ENCODE data around the gene HMX3.

The HMX3 gene

DNA sequence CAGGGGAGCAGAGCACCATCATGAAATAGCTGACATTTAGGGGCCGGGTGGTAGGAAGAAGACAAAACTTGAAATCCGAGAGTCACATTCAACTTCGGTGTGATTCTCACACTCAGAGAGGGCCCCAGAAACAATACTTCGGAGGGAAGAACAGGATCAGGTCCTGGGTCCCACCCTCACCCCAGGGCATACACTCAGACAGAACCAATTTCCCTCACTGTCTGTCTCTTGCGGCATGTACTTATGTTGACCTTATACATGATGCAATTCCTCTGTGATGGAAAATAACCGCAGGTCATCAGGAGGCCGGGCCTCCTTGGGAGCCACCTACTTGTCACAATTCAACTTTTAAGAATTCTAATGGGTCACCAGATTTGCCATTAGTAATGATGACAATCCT, 26.3 kb upstream of the HMX3 start:
- Histone ChIP-seq H3K27ac (no peak overlapping the region), H3K4me3 (IDR thresholded peaks at IDR 0.05; ENCODE audit: insufficient read depth, low read depth, low read length) (no peak overlapping the region), H3K79me2 (ENCODE audit: insufficient read depth, low read depth) (no peaks in the 10 kb centered on the region), H3K9ac (no peak overlapping the region), H3K27me3 (ENCODE audit: insufficient read depth, low read depth) (no peaks in the 10 kb centered on the region), H3K4me2 (no peak overlapping the region), H3K4me1 (ENCODE audit: low read depth, poor library complexity, severe bottlenecking) (no peaks in the 10 kb centered on the region), H2AFZ (ENCODE audit: low read depth) (no peak overlapping the region), H4K20me1 (ENCODE audit: insufficient read depth) (no peaks in the 10 kb centered on the region), H3K36me3 (ENCODE audit: insufficient read depth) (no peaks in the 10 kb centered on the region)
- TF ChIP-seq CTCF (conservative IDR thresholded peaks at IDR 0.05; ENCODE audit: low read depth, low read length): no peak

DNA sequence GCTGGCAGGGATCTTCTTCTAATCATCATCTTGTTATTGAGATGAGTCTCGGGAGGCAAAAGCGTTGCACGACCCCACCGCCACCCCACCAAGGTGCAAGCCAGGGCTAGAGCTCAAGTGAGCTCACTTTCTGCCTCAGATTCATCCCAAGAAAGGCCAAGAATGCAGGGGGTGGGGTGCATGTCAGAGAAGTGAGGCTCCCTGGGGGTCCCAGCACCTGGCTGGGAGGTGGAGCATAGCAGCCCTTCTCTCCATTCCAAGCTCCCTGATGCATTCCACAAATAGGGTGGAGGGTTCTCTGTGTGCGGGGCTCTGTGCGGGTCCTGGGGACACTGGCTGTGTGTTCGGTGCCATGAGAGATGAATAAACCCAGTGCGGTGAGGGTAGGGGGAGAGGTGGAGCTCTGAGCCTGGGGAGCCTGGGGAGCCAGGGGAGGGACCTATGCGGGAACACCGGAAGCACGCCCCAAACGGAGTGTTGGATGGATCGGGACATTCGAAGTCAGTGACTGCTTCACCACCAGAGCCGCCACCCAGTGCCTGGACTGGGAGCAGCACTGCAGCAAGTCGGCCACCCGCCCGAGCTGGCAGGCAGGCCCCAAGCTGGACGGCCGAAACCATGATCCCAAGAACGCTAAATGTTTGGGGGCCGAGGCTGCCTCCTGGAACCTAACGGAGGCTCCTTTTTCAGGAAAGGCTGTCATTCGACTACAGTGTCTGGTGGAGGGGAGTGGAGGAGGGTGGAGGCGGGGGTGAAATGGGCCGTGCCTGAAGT, 17.9 kb upstream of the HMX3 start:
- H3K27me3 ChIP-seq (ENCODE audit: insufficient read depth, low read depth): no peaks in the 10 kb centered on the region
- H4K20me1 ChIP-seq (ENCODE audit: insufficient read depth): no peaks in the 10 kb centered on the region
- no peak overlapping the region for H3K4me2 ChIP-seq
- H2AFZ ChIP-seq (ENCODE audit: low read depth): no peak overlapping the region
- H3K4me3 ChIP-seq (IDR thresholded peaks at IDR 0.05; ENCODE audit: insufficient read depth, low read depth, low read length): no peak overlapping the region
- no peaks in the 10 kb centered on the region for H3K79me2 ChIP-seq (ENCODE audit: insufficient read depth, low read depth)
- H3K4me1 ChIP-seq (ENCODE audit: low read depth, poor library complexity, severe bottlenecking): no peaks in the 10 kb centered on the region
- no peaks in the 10 kb centered on the region for H3K36me3 ChIP-seq (ENCODE audit: insufficient read depth)
- H3K9ac ChIP-seq: no peak overlapping the region
- H3K27ac ChIP-seq: no peak overlapping the region
- TF ChIP-seq CTCF (conservative IDR thresholded peaks at IDR 0.05; ENCODE audit: low read depth, low read length): no peak

- no peak overlapping the region for H3K9ac ChIP-seq
- no peaks in the 10 kb centered on the region for H3K36me3 ChIP-seq (ENCODE audit: insufficient read depth)
- no peak overlapping the region for H3K4me2 ChIP-seq
- no peak overlapping the region for H2AFZ ChIP-seq (ENCODE audit: low read depth)
- H3K27ac ChIP-seq: no peak overlapping the region
- H4K20me1 ChIP-seq (ENCODE audit: insufficient read depth): no peaks in the 10 kb centered on the region
- H3K4me1 ChIP-seq (ENCODE audit: low read depth, poor library complexity, severe bottlenecking): no peaks in the 10 kb centered on the region
- TF ChIP-seq CTCF (conservative IDR thresholded peaks at IDR 0.05; ENCODE audit: low read depth, low read length): no peak
- no peak overlapping the region for H3K4me3 ChIP-seq (IDR thresholded peaks at IDR 0.05; ENCODE audit: insufficient read depth, low read depth, low read length)
- H3K27me3 ChIP-seq (ENCODE audit: insufficient read depth, low read depth): no peaks in the 10 kb centered on the region
- H3K79me2 ChIP-seq (ENCODE audit: insufficient read depth, low read depth): no peaks in the 10 kb centered on the region
These were observed 16.7 kb upstream of the HMX3 start for GRCh38 chr10:123119081-123119480.

DNA sequence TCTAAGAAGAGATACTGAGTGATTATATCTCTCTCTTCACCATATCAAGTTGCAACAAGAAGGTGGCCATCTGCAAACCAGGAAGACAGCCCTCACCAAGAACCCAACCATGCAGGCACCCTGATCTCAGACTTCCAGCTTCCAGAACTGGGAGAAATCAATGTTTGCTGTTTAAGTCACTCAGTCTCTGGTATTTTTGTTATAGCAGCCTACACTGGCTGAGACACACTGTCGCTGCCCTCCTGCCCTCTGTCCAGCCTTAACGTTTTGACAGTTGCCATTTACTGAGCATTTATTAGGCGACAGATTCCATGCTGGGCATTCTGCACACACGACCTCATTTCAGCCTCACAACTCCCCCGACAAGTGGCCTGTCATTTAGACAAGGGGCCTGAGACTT, 9.5 kb upstream of the HMX3 start:
- no peaks in the 10 kb centered on the region for H4K20me1 ChIP-seq (ENCODE audit: insufficient read depth)
- H3K36me3 ChIP-seq (ENCODE audit: insufficient read depth): no peaks in the 10 kb centered on the region
- no peak overlapping the region for H3K4me2 ChIP-seq
- no peak overlapping the region for H2AFZ ChIP-seq (ENCODE audit: low read depth)
- no peak for TF ChIP-seq CTCF (conservative IDR thresholded peaks at IDR 0.05; ENCODE audit: low read depth, low read length)
- no peak overlapping the region for H3K27ac ChIP-seq
- no peak overlapping the region for H3K9ac ChIP-seq
- H3K4me1 ChIP-seq (ENCODE audit: low read depth, poor library complexity, severe bottlenecking): no peaks in the 10 kb centered on the region
- H3K27me3 ChIP-seq (ENCODE audit: insufficient read depth, low read depth): no peaks in the 10 kb centered on the region
- no peaks in the 10 kb centered on the region for H3K79me2 ChIP-seq (ENCODE audit: insufficient read depth, low read depth)
- H3K4me3 ChIP-seq (IDR thresholded peaks at IDR 0.05; ENCODE audit: insufficient read depth, low read depth, low read length): no peak overlapping the region
